Liver (tissue), 3 donors: ENCODE results near the gene MUTYH.

ENCODE experiments used
- FOXA1 ChIP-seq: IDR thresholded peaks from 2 replicates; pipeline ENCODE4 v1.6.1; 2016; ENCODE audit warnings: antibody characterized with exemption
- JUND ChIP-seq, 2 donors: IDR thresholded peaks; 2 replicates each; pipeline ENCODE4 v1.6.1; 2016; ENCODE audit warnings: antibody characterized with exemption in 2 of 2
- RAD21 ChIP-seq, 2 donors: IDR thresholded peaks; 2 replicates each; pipeline ENCODE4 v1.6.1; 2016; ENCODE audit warnings: antibody characterized with exemption in 2 of 2, mild to moderate bottlenecking in 2 of 2
- SP1 ChIP-seq: IDR thresholded peaks from 2 replicates; pipeline ENCODE4 v1.6.1; 2018; ENCODE audit warnings: antibody characterized with exemption, mild to moderate bottlenecking
- TAF1 ChIP-seq: conservative IDR thresholded peaks from 2 replicates; pipeline ENCODE4 v1.6.1; 2016; ENCODE audit warnings: antibody characterized with exemption, mild to moderate bottlenecking
- YY1 ChIP-seq: IDR thresholded peaks from 2 replicates; pipeline ENCODE4 v1.6.1; 2016; ENCODE audit warnings: antibody characterized with exemption, mild to moderate bottlenecking
- TF ChIP-seq, protein P1 (sequence below): IDR thresholded peaks from 2 replicates; pipeline ENCODE4 v1.6.1; 2016; ENCODE audit warnings: antibody characterized with exemption
- TF ChIP-seq, protein P2 (sequence below): fragments of 150-350 bp; IDR thresholded peaks from 2 replicates; pipeline ENCODE4 v1.5.1; 2017; ENCODE audit warnings: improper control_type of control experiment, low read depth, low read length; ENCODE audit not compliant: missing input control
- TF ChIP-seq, protein P3 (sequence below): IDR thresholded peaks from 2 replicates; pipeline ENCODE4 v1.6.1; 2016; ENCODE audit warnings: antibody characterized with exemption
- donor health status: healthy.
- donor health status: healthy.

DNA sequence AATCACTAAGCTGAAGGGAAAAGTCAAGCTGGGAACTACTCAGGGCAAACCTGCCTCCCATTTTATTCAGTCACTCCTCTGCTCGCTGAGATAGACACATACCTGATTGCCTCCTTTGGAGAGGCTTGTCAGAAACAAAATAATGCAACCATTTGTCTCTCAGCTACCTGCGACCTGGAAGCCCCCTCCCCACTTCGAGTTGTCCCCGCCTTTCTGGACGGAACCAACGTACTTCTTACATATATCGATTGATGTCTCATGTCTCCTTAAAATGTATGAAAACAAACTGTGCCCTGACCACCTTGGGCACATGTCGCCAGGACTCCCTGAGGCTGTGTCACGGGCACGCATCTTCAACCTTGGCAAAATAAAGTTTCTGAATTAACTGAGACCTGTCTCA is 35.0 kb downstream of the MUTYH start:
- TF ChIP-seq, protein P1, sequence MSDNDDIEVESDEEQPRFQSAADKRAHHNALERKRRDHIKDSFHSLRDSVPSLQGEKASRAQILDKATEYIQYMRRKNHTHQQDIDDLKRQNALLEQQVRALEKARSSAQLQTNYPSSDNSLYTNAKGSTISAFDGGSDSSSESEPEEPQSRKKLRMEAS: no peak
- TF ChIP-seq, protein P2, sequence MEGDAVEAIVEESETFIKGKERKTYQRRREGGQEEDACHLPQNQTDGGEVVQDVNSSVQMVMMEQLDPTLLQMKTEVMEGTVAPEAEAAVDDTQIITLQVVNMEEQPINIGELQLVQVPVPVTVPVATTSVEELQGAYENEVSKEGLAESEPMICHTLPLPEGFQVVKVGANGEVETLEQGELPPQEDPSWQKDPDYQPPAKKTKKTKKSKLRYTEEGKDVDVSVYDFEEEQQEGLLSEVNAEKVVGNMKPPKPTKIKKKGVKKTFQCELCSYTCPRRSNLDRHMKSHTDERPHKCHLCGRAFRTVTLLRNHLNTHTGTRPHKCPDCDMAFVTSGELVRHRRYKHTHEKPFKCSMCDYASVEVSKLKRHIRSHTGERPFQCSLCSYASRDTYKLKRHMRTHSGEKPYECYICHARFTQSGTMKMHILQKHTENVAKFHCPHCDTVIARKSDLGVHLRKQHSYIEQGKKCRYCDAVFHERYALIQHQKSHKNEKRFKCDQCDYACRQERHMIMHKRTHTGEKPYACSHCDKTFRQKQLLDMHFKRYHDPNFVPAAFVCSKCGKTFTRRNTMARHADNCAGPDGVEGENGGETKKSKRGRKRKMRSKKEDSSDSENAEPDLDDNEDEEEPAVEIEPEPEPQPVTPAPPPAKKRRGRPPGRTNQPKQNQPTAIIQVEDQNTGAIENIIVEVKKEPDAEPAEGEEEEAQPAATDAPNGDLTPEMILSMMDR: no peak
- TF ChIP-seq, protein P3, sequence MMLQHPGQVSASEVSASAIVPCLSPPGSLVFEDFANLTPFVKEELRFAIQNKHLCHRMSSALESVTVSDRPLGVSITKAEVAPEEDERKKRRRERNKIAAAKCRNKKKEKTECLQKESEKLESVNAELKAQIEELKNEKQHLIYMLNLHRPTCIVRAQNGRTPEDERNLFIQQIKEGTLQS: no peak
- no peak for TF ChIP-seq JUND (IDR thresholded peaks at IDR 0.05)
- no peak for TF ChIP-seq TAF1
- TF ChIP-seq FOXA1: no peak
- no peak for TF ChIP-seq RAD21 (IDR thresholded peaks at IDR 0.05)
- TF ChIP-seq SP1: no peak
- TF ChIP-seq YY1: no peak
